ENCODE data around the gene FAF2. TPM values are rescaled to one million over a fixed set of nuclear protein-coding genes. Genes with fewer than 3 reads are reported as not detected.

FAF2 gene
- total RNA-seq, 4 donors from 2014 or later, result 21.2 to 27.3 (median 23.9) TPM

DNA sequence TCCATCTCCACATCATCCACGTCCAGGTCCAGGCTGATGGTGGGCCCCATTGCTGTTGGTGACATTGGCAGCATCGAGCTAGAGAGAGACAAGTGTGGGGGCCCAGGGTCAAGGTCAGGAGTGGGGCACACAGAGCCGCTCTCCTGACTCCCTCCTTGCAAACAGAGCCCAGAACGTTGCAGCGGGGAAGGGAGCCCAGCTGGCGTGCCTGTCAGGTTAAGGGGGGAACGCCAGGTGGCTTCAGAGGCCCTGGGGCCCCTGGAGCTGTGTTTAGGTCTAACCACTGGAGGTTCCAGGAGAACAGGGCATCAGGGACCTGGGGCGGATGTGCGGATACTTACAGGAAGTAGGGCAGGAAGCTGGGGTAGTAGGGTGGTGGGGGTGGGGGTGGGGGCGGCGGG is 81.6 kb downstream of the FAF2 start:
- no peaks in the 10 kb centered on the region for H3K27me3 ChIP-seq
- H3K36me3 ChIP-seq, result peaks cover 26 to 57% (median 54%) of the 10 kb centered on the region in 4 donors
- peaks cover 44 to 58% (median 49%) of the 10 kb centered on the region in 4 donors for H3K4me1 ChIP-seq
- intact Hi-C loops (cut with DNase I), result no loop called here
- no peak overlapping the region for H3K27ac ChIP-seq (replicated peaks in 1 of 4)
- no peak overlapping the region for H3K4me3 ChIP-seq
- WGBS, result 72% methylated on average over 4 of the region's 11 CpGs
- no peak for TF ChIP-seq POLR2A (IDR thresholded peaks at IDR 0.05; ENCODE audit: low read depth)
- TF ChIP-seq, protein P1, sequence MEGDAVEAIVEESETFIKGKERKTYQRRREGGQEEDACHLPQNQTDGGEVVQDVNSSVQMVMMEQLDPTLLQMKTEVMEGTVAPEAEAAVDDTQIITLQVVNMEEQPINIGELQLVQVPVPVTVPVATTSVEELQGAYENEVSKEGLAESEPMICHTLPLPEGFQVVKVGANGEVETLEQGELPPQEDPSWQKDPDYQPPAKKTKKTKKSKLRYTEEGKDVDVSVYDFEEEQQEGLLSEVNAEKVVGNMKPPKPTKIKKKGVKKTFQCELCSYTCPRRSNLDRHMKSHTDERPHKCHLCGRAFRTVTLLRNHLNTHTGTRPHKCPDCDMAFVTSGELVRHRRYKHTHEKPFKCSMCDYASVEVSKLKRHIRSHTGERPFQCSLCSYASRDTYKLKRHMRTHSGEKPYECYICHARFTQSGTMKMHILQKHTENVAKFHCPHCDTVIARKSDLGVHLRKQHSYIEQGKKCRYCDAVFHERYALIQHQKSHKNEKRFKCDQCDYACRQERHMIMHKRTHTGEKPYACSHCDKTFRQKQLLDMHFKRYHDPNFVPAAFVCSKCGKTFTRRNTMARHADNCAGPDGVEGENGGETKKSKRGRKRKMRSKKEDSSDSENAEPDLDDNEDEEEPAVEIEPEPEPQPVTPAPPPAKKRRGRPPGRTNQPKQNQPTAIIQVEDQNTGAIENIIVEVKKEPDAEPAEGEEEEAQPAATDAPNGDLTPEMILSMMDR (IDR thresholded peaks at IDR 0.05), result no peak
- DNase-seq (ENCODE audit: extremely low spot score), result no peak
- H3K9me3 ChIP-seq, result no peaks in the 10 kb centered on the region

- peaks cover 26 to 57% (median 54%) of the 10 kb centered on the region in 4 donors for H3K36me3 ChIP-seq
- intact Hi-C loops (cut with DNase I), result no loop called here
Observed at GRCh38 chr5:176530393-176530982, 82.3 kb downstream of the FAF2 start.

DNA sequence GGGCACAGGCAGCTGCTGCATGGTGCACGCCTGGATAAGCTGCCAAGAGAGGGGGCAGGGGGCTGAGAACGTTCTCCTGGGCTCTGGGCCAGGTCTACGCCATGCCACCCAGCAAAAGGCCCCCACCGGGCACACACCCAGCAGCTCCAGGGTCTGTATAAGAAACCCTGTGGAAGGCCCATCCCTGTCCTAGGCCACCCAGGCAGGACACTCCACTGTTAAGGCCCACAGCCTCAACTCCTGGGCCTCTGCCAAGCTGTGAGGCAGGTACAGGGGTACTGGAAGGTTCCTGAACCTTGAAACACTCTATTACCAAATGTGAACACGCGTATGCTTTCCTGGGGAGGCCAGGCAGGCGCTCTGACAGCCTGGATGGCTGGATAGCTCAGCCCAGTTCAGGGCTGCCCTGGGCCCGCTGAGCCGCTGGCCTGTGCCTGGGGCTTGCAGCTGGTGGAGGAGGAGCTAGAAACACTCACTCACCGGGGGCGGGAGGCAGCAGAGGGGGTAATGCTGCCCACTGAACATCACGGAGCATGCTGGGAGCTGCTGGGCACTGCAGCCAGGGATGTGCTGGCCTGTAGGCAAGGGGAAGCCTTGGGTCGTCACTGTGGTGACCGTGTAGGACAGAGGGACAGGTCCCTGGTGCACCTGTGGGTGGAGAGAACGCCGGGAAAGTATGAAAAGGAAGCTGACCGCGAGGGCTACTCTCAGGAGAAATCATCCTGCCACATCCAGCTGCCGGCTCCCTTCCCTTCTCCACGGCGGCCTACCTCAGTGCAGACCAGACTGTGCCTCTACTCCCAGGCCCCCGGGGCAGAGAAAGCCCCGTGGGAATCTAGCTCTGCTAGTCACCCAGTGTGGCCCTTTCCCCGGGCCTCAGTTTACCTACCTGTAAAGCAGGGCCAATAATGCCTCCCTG is 83.1 kb downstream of the FAF2 start:
- Histone ChIP-seq H3K9me3 (no peaks in the 10 kb centered on the region), H3K27me3 (no peaks in the 10 kb centered on the region), H3K27ac (replicated peaks in 1 of 4) (peak overlapping the region; percentile 10 to 52 (median 20)), H3K4me3 (no peak overlapping the region), H3K4me1 (peaks cover 56 to 73% (median 64%) of the 10 kb centered on the region in 4 donors), H3K36me3 (peaks cover 26 to 57% (median 54%) of the 10 kb centered on the region in 4 donors)
- TF ChIP-seq, protein P1 (IDR thresholded peaks at IDR 0.05), result no peak
- no peak for TF ChIP-seq EP300 (IDR thresholded peaks at IDR 0.05)
- TF ChIP-seq POLR2AphosphoS5 (IDR thresholded peaks at IDR 0.05), result no peak
- no peak for TF ChIP-seq POLR2A (IDR thresholded peaks at IDR 0.05; ENCODE audit: low read depth)
- DNase-seq (ENCODE audit: extremely low spot score), result no peak
- intact Hi-C loops (cut with DNase I), result no loop called here
- 36% methylated on average over 10 of the region's 24 CpGs for WGBS

More at GRCh38 chr5:176530393-176530982, 82.3 kb downstream of the FAF2 start:
- no peak for DNase-seq (ENCODE audit: extremely low spot score)
- TF ChIP-seq, protein P1 (IDR thresholded peaks at IDR 0.05), result no peak
- TF ChIP-seq POLR2AphosphoS5 (IDR thresholded peaks at IDR 0.05), result no peak
- no peak for TF ChIP-seq POLR2A (IDR thresholded peaks at IDR 0.05; ENCODE audit: low read depth)
- no peak for TF ChIP-seq EP300 (IDR thresholded peaks at IDR 0.05)
- H3K27ac ChIP-seq (replicated peaks in 1 of 4), result peak overlapping the region in 3 of 4 donors; percentile 16 to 52 (median 25)
- WGBS, result 76% methylated on average over 5 of the region's 28 CpGs
- H3K4me3 ChIP-seq, result no peak overlapping the region
- H3K27me3 ChIP-seq, result no peaks in the 10 kb centered on the region
- peaks cover 52 to 66% (median 56%) of the 10 kb centered on the region in 4 donors for H3K4me1 ChIP-seq
- H3K9me3 ChIP-seq, result no peaks in the 10 kb centered on the region

GRCh38 chr5:176531902-176532493 is 83.8 kb downstream of the FAF2 start:
- intact Hi-C loops (cut with DNase I), result no loop called here
- peak overlapping the region in 3 of 4 donors; percentile 16 to 52 (median 25) for H3K27ac ChIP-seq (replicated peaks in 1 of 4)
- 86% methylated on average over 4 of the region's 28 CpGs for WGBS
- no peak for TF ChIP-seq POLR2A (IDR thresholded peaks at IDR 0.05; ENCODE audit: low read depth)
- TF ChIP-seq, protein P1 (IDR thresholded peaks at IDR 0.05), result no peak
- no peak for TF ChIP-seq EP300 (IDR thresholded peaks at IDR 0.05)
- no peak for TF ChIP-seq POLR2AphosphoS5 (IDR thresholded peaks at IDR 0.05)
- H3K4me1 ChIP-seq, result peaks cover 56 to 75% (median 66%) of the 10 kb centered on the region in 4 donors
- no peaks in the 10 kb centered on the region for H3K9me3 ChIP-seq
- H3K4me3 ChIP-seq, result no peak overlapping the region
- no peaks in the 10 kb centered on the region for H3K27me3 ChIP-seq
- H3K36me3 ChIP-seq, result peaks cover 26 to 54% (median 52%) of the 10 kb centered on the region in 4 donors
- no peak for DNase-seq (ENCODE audit: extremely low spot score)
